C4-2B (cell line): ENCODE measurements around the gene TMEFF2.
A peak's percentile ranks its signal among the peaks of the same experiment; 100 is the strongest.

ENCODE experiments used
- H3K27ac ChIP-seq: fragments of 450-650 bp; 2 replicates; pipeline ENCODE4 v1.5.1; 2017
- ZFX ChIP-seq: fragments of 450-650 bp; IDR thresholded peaks from 2 replicates; pipeline ENCODE4 v1.6.1; 2017
- TF ChIP-seq, protein P1 (sequence below): fragments of 450-650 bp; conservative IDR thresholded peaks from 2 replicates; pipeline ENCODE4 v1.5.1; 2017; ENCODE audit warnings: mild to moderate bottlenecking

Gene TMEFF2

GRCh38 chr2:192197357-192197756 is 2.6 kb upstream of the TMEFF2 start:
- TF ChIP-seq ZFX: no peak
- TF ChIP-seq, protein P1, sequence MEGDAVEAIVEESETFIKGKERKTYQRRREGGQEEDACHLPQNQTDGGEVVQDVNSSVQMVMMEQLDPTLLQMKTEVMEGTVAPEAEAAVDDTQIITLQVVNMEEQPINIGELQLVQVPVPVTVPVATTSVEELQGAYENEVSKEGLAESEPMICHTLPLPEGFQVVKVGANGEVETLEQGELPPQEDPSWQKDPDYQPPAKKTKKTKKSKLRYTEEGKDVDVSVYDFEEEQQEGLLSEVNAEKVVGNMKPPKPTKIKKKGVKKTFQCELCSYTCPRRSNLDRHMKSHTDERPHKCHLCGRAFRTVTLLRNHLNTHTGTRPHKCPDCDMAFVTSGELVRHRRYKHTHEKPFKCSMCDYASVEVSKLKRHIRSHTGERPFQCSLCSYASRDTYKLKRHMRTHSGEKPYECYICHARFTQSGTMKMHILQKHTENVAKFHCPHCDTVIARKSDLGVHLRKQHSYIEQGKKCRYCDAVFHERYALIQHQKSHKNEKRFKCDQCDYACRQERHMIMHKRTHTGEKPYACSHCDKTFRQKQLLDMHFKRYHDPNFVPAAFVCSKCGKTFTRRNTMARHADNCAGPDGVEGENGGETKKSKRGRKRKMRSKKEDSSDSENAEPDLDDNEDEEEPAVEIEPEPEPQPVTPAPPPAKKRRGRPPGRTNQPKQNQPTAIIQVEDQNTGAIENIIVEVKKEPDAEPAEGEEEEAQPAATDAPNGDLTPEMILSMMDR: peak; percentile 47
- H3K27ac ChIP-seq: no peak overlapping the region

DNA sequence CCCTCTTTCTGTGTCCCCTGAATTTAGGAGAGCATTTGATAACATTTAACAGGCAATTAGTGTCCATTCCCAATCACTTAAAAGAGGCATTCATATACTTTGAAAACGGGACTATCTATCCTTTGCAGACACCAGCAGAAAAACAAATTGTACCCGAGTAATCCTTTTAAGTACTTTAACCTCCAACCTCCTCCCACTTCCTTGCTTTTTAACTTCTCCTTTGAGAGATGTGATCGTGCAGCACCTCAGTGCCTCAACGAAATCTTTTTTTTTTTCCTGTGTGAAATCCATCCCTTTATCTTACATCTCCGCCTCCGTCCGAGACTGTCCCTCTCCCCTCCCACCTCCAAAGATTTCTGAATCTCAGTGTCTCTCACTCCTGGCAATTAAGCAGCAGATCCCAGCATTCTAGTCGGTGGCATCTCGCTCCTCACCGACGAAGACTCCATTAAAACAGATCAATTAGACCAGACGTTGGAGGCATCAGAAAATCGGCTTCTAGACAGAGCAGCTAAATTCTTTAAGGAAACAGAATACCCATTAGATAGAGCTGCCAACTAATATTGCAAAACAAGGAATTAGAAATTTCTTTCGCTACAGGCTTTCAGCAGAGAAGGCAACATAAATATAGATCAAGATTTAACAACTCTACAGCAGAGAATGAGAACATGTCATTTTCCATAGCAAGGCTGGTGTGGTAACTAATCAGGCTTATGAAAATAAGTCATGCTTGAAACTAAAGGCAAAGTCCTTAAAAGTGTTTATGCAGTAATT is 1.9 kb upstream of the TMEFF2 start:
- no peak for TF ChIP-seq ZFX
- TF ChIP-seq, protein P1: no peak
- no peak overlapping the region for H3K27ac ChIP-seq

DNA sequence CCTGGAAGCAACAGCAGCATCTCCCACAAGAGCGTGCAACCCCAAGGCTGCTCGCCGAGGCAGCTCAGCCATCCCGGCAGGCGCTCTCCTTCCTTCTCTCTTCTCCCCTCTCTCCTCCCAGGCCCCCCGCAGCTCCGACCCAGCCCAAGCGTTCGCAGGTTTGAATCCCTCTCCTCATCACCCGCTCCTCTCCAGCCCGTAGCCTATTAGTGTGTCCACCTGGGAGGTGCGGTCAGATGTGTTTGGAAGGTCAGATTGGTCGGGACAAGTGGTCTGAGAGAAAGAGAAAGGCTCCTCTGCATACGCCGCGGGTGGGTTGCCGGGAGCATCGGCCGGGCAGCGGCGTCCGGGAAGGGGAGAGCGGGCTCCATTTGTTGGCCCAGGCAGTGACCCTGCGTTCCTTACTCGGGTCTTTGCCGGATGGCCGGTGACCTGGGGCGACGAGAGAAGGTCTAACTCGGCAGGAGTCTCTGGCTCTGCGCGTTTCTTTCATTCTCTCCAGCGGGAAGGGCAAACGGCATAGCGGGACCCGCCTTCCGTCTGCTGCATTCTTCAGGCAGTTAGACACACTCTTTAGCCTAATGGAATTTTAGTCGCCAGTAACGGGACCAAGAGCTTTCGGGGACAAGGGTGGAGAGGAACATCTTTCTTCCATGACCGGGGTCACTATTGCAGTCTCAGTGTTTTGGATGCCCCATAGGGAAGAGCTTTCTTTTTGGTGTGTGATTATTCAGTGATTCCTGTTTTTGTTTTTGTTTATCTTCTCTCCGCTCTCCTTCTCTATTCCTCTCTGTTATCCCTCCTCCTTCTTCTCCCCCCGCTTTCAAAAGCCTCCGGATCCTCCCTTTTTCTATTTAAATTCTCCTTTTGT is 1.1 kb upstream of the TMEFF2 start:
- TF ChIP-seq ZFX: no peak
- TF ChIP-seq, protein P1: no peak
- H3K27ac ChIP-seq: no peak overlapping the region

- H3K27ac ChIP-seq: no peak overlapping the region
- TF ChIP-seq ZFX: no peak
- TF ChIP-seq, protein P1: no peak
Measured at GRCh38 chr2:192194265-192194865, 368 bp downstream of the TMEFF2 start.

- H3K27ac ChIP-seq: no peak overlapping the region
- TF ChIP-seq, protein P1: peak; percentile 68
- no peak for TF ChIP-seq ZFX
Measured at GRCh38 chr2:192190474-192190873, 4.3 kb downstream of the TMEFF2 start.

DNA sequence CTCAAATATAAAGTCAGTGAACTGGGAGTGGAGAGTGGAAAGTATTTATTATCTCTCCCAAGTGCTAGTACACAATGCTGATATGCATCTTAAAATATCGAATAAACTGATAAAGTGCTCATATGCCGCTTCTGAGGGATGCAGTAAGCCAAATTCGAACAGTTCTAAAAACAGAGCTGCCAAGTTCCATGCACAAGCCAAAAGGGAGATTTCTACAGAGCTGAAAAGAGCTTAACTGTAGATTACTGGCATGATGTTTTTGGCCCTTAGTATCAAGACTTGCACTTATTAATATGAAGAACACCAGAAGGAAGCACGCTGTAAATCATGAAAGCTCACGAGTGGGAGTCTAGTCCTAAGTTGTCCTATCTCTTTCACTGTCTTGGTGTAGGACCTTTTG is 7.9 kb downstream of the TMEFF2 start:
- no peak overlapping the region for H3K27ac ChIP-seq
- TF ChIP-seq ZFX: no peak
- TF ChIP-seq, protein P1: no peak

GRCh38 chr2:192184349-192184748 is 10.4 kb downstream of the TMEFF2 start:
- no peak overlapping the region for H3K27ac ChIP-seq
- TF ChIP-seq ZFX: no peak
- TF ChIP-seq, protein P1: no peak
